Activated naive CD8-positive, alpha-beta T cell treated with anti-CD3 and anti-CD28 coated beads, Interleukin-2, amount 50 U/mL, for 24 hours (primary cell): ENCODE results near the gene KNTC1.
"Not testable (repeated sequence)": the region's sequence is repeated elsewhere in the genome, so short reads cannot be mapped to it uniquely, and the experiment has no call there.

Experiments
- ATAC-seq: fragments of 150-1000 bp; cut with Tn5 transposase; one replicate; pipeline ENCODE4 v1.10.0; 2021
- DNase-seq: peaks from one replicate; pipeline ENCODE4 v3.0.0; 2021
- H3K27ac Mint-ChIP-seq: one replicate; pipeline ENCODE4 v1.8.0; 2021; ENCODE audit warnings: mild to moderate bottlenecking, mixed read lengths
- H3K27me3 Mint-ChIP-seq: one replicate; pipeline ENCODE4 v1.8.0; 2021; ENCODE audit warnings: mixed read lengths
- H3K36me3 Mint-ChIP-seq: one replicate; pipeline ENCODE4 v1.8.0; 2021; ENCODE audit warnings: low read depth, mixed read lengths
- H3K4me1 Mint-ChIP-seq: one replicate; pipeline ENCODE4 v1.8.0; 2021; ENCODE audit warnings: mixed read lengths
- H3K4me3 Mint-ChIP-seq: one replicate; pipeline ENCODE4 v1.8.0; 2021; ENCODE audit warnings: mild to moderate bottlenecking, moderate library complexity, mixed read lengths
- H3K9me3 Mint-ChIP-seq: one replicate; pipeline ENCODE4 v1.8.0; 2021; ENCODE audit warnings: mixed read lengths

KNTC1 gene

GRCh38 chr12:122523280-122523679, 3.8 kb upstream of the KNTC1 start:
- Mint-ChIP-seq H3K27ac (peak overlapping the region; percentile 88), H3K27me3 (no peaks in the 10 kb centered on the region), H3K36me3 (peaks cover 66% of the 10 kb centered on the region), H3K4me1 (peaks cover 56% of the 10 kb centered on the region), H3K9me3 (no peaks in the 10 kb centered on the region), H3K4me3 (peak overlapping the region; percentile 96)
- DNase-seq (no peak), ATAC-seq (no peak)

GRCh38 chr12:122523846-122524718, 3.0 kb upstream of the KNTC1 start:
- Mint-ChIP-seq H3K4me1 (peaks cover 53% of the 10 kb centered on the region), H3K9me3 (no peaks in the 10 kb centered on the region), H3K27me3 (no peaks in the 10 kb centered on the region), H3K36me3 (peaks cover 61% of the 10 kb centered on the region), H3K4me3 (peak overlapping the region; percentile 96), H3K27ac (peak overlapping the region; percentile 88)
- ATAC-seq (no peak), DNase-seq (no peak)

- peaks cover 37% of the 10 kb centered on the region for H3K4me1 Mint-ChIP-seq
- DNase-seq (peak; percentile 28), ATAC-seq (no peak)
- peaks cover 57% of the 10 kb centered on the region for H3K36me3 Mint-ChIP-seq
- H3K27me3 Mint-ChIP-seq: no peaks in the 10 kb centered on the region
- H3K27ac Mint-ChIP-seq: no peak overlapping the region
- no peak overlapping the region for H3K4me3 Mint-ChIP-seq
- H3K9me3 Mint-ChIP-seq: no peaks in the 10 kb centered on the region
These were observed 462 bp downstream of the KNTC1 start for GRCh38 chr12:122527478-122527944.

- Mint-ChIP-seq H3K4me3 (no peak overlapping the region), H3K9me3 (no peaks in the 10 kb centered on the region), H3K36me3 (peaks cover 55% of the 10 kb centered on the region), H3K4me1 (peaks cover 28% of the 10 kb centered on the region), H3K27ac (no peak overlapping the region), H3K27me3 (no peaks in the 10 kb centered on the region)
- ATAC-seq: no peak
- DNase-seq: no peak
These were observed 1.5 kb downstream of the KNTC1 start for GRCh38 chr12:122528582-122528981.

GRCh38 chr12:122528992-122529391, 1.9 kb downstream of the KNTC1 start:
- no peak for ATAC-seq

GRCh38 chr12:122533856-122534255, 6.8 kb downstream of the KNTC1 start:
- Mint-ChIP-seq H3K9me3 (no peaks in the 10 kb centered on the region), H3K27me3 (no peaks in the 10 kb centered on the region), H3K27ac (no peak overlapping the region), H3K4me1 (peaks cover 8% of the 10 kb centered on the region), H3K36me3 (peaks cover 58% of the 10 kb centered on the region), H3K4me3 (no peak overlapping the region)
- DNase-seq: no peak
- ATAC-seq: no peak

More at GRCh38 chr12:122528992-122529391, 1.9 kb downstream of the KNTC1 start:
- H3K4me1 Mint-ChIP-seq: peaks cover 24% of the 10 kb centered on the region
- H3K36me3 Mint-ChIP-seq: peaks cover 53% of the 10 kb centered on the region
- no peak overlapping the region for H3K4me3 Mint-ChIP-seq
- no peaks in the 10 kb centered on the region for H3K9me3 Mint-ChIP-seq
- H3K27ac Mint-ChIP-seq: no peak overlapping the region
- H3K27me3 Mint-ChIP-seq: no peaks in the 10 kb centered on the region
- DNase-seq: no peak

GRCh38 chr12:122537021-122537420, 10.0 kb downstream of the KNTC1 start:
- H3K4me3 Mint-ChIP-seq: no peak overlapping the region
- no peak overlapping the region for H3K27ac Mint-ChIP-seq
- no peaks in the 10 kb centered on the region for H3K4me1 Mint-ChIP-seq
- ATAC-seq (no peak), DNase-seq (no peak)
- peaks cover 46% of the 10 kb centered on the region for H3K36me3 Mint-ChIP-seq
- H3K27me3 Mint-ChIP-seq: no peaks in the 10 kb centered on the region
- no peaks in the 10 kb centered on the region for H3K9me3 Mint-ChIP-seq

GRCh38 chr12:122538496-122538895, 11.4 kb downstream of the KNTC1 start:
- no peaks in the 10 kb centered on the region for H3K4me1 Mint-ChIP-seq
- H3K27ac Mint-ChIP-seq: no peak overlapping the region
- DNase-seq: no peak
- H3K27me3 Mint-ChIP-seq: no peaks in the 10 kb centered on the region
- no peak for ATAC-seq
- H3K4me3 Mint-ChIP-seq: no peak overlapping the region
- H3K9me3 Mint-ChIP-seq: no peaks in the 10 kb centered on the region
- H3K36me3 Mint-ChIP-seq: peaks cover 45% of the 10 kb centered on the region

- Mint-ChIP-seq H3K4me3 (no peak overlapping the region), H3K27me3 (no peaks in the 10 kb centered on the region), H3K9me3 (no peaks in the 10 kb centered on the region), H3K27ac (no peak overlapping the region), H3K36me3 (peaks cover 37% of the 10 kb centered on the region), H3K4me1 (peaks cover 2% of the 10 kb centered on the region)
- no peak for ATAC-seq
- no peak for DNase-seq
These were observed 17.5 kb downstream of the KNTC1 start for GRCh38 chr12:122544537-122544936.

GRCh38 chr12:122545855-122546254, 18.8 kb downstream of the KNTC1 start:
- no peak overlapping the region for H3K4me3 Mint-ChIP-seq
- no peak for ATAC-seq
- no peaks in the 10 kb centered on the region for H3K27me3 Mint-ChIP-seq
- peaks cover 42% of the 10 kb centered on the region for H3K36me3 Mint-ChIP-seq
- peaks cover 2% of the 10 kb centered on the region for H3K4me1 Mint-ChIP-seq
- DNase-seq: no peak
- no peak overlapping the region for H3K27ac Mint-ChIP-seq
- H3K9me3 Mint-ChIP-seq: no peaks in the 10 kb centered on the region

GRCh38 chr12:122547330-122547729, 20.3 kb downstream of the KNTC1 start:
- no peaks in the 10 kb centered on the region for H3K9me3 Mint-ChIP-seq
- peaks cover 49% of the 10 kb centered on the region for H3K36me3 Mint-ChIP-seq
- ATAC-seq (no peak), DNase-seq (no peak)
- no peak overlapping the region for H3K4me3 Mint-ChIP-seq
- H3K27me3 Mint-ChIP-seq: no peaks in the 10 kb centered on the region
- H3K27ac Mint-ChIP-seq: no peak overlapping the region
- H3K4me1 Mint-ChIP-seq: peaks cover 2% of the 10 kb centered on the region

GRCh38 chr12:122558745-122559641, 31.9 kb downstream of the KNTC1 start:
- Mint-ChIP-seq H3K9me3 (no peaks in the 10 kb centered on the region), H3K27ac (no peak overlapping the region), H3K4me3 (no peak overlapping the region), H3K36me3 (peaks cover 41% of the 10 kb centered on the region), H3K4me1 (peaks cover 5% of the 10 kb centered on the region), H3K27me3 (no peaks in the 10 kb centered on the region)
- ATAC-seq (no peak), DNase-seq (no peak)

GRCh38 chr12:122560138-122560537, 33.1 kb downstream of the KNTC1 start:
- H3K27me3 Mint-ChIP-seq: no peaks in the 10 kb centered on the region
- no peak overlapping the region for H3K4me3 Mint-ChIP-seq
- H3K4me1 Mint-ChIP-seq: peaks cover 5% of the 10 kb centered on the region
- DNase-seq: no peak
- no peak overlapping the region for H3K27ac Mint-ChIP-seq
- ATAC-seq: peak; percentile 65
- H3K36me3 Mint-ChIP-seq: peaks cover 41% of the 10 kb centered on the region
- H3K9me3 Mint-ChIP-seq: no peaks in the 10 kb centered on the region

- Mint-ChIP-seq H3K27me3 (no peaks in the 10 kb centered on the region), H3K9me3 (no peaks in the 10 kb centered on the region), H3K36me3 (peaks cover 30% of the 10 kb centered on the region), H3K27ac (no peak overlapping the region), H3K4me1 (peaks cover 5% of the 10 kb centered on the region), H3K4me3 (no peak overlapping the region)
- ATAC-seq (no peak), DNase-seq (no peak)
These were observed 36.3 kb downstream of the KNTC1 start for GRCh38 chr12:122563361-122563760.

GRCh38 chr12:122566816-122567215, 39.8 kb downstream of the KNTC1 start:
- not testable (repeated sequence) for DNase-seq, H3K4me3 Mint-ChIP-seq, H3K4me1 Mint-ChIP-seq, H3K27ac Mint-ChIP-seq, H3K9me3 Mint-ChIP-seq, H3K27me3 Mint-ChIP-seq, ATAC-seq
- H3K36me3 Mint-ChIP-seq: peaks cover 31% of the 10 kb centered on the region
